ENCODE results near the gene ENTHD1.

DNA sequence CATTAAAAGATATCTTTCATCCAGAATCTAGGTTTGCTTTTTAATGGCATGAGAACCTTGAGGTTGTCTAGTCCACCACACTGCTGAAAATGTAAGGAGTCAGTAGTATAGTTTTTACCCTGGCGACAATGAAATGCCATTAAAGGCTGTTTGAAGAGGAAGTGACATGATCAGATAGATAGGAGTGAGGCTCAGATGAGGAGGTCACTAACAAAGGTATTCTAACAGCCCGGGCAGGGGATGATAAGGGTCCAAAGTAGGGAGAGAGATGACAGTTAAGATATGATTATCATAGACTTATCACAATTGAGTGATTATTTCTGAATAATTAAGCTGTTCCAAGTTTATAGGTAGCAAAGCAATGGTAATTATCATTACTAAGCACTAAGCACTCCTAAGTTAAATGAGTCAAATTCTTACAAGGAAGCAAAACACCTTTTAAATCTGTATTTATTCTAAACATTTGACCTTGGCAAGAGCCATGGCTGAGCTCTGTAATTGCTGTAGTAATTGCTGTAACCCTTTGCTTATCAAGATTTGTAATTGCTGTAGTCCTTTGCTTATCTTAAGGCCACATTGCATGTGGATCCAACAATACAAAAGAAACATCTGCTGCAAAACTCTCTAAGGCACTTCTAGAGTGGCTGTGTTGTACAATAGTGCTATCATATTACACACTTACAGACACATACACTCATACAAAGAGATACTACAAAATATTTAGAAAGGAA, 92.6 kb downstream of the ENTHD1 start:
- peak; percentile 45; the same call in 1 of the 2 replicates for TF ChIP-seq GATA2 (IDR thresholded peaks at IDR 0.05; ENCODE audit: low read depth, low read length)
- peak; percentile 62 for TF ChIP-seq GATA3 (IDR thresholded peaks at IDR 0.05; ENCODE audit: low read depth, low read length)
